ENCODE results near the gene ITGA2.

The ITGA2 gene

GRCh38 chr5:52988335-52989024, 672 bp upstream of the ITGA2 start:
- DNase-seq (ENCODE audit: low read depth in 2 of 2): no peak

- no peak for DNase-seq (ENCODE audit: low read depth in 2 of 2)
Observed at GRCh38 chr5:52989781-52990527, 802 bp downstream of the ITGA2 start.

- DNase-seq (ENCODE audit: low read depth in 2 of 2): no peak
Observed at GRCh38 chr5:52990528-52990925, 1.4 kb downstream of the ITGA2 start.

- DNase-seq (ENCODE audit: low read depth in 2 of 2): no peak
Observed at GRCh38 chr5:52993367-52993766, 4.2 kb downstream of the ITGA2 start.

- DNase-seq (ENCODE audit: low read depth in 2 of 2): no peak
Observed at GRCh38 chr5:52994266-52994665, 5.1 kb downstream of the ITGA2 start.

GRCh38 chr5:52995095-52995494, 5.9 kb downstream of the ITGA2 start:
- no peak for DNase-seq (ENCODE audit: low read depth in 2 of 2)

- DNase-seq (ENCODE audit: low read depth in 2 of 2): no peak
Observed at GRCh38 chr5:52995914-52996313, 6.8 kb downstream of the ITGA2 start.

- DNase-seq (ENCODE audit: low read depth in 2 of 2): no peak
Observed at GRCh38 chr5:52996979-52997378, 7.8 kb downstream of the ITGA2 start.

- DNase-seq (ENCODE audit: low read depth in 2 of 2): no peak
Observed at GRCh38 chr5:52997424-52997823, 8.3 kb downstream of the ITGA2 start.

GRCh38 chr5:52998552-52999313, 9.6 kb downstream of the ITGA2 start:
- no peak for DNase-seq (ENCODE audit: low read depth in 2 of 2)

- DNase-seq (ENCODE audit: low read depth in 2 of 2): no peak
Observed at GRCh38 chr5:52999344-52999949, 10.3 kb downstream of the ITGA2 start.

- no peak for DNase-seq (ENCODE audit: low read depth in 2 of 2)
Observed at GRCh38 chr5:53001541-53001940, 12.4 kb downstream of the ITGA2 start.

- no peak for DNase-seq (ENCODE audit: low read depth in 2 of 2)
Observed at GRCh38 chr5:53002491-53002890, 13.3 kb downstream of the ITGA2 start.

- DNase-seq (ENCODE audit: low read depth in 2 of 2): no peak
Observed at GRCh38 chr5:53003144-53003543, 14.0 kb downstream of the ITGA2 start.

- no peak for DNase-seq (ENCODE audit: low read depth in 2 of 2)
Observed at GRCh38 chr5:53006911-53007890, 18.0 kb downstream of the ITGA2 start.

GRCh38 chr5:53008751-53009150, 19.6 kb downstream of the ITGA2 start:
- DNase-seq (ENCODE audit: low read depth in 2 of 2): no peak

GRCh38 chr5:53009816-53010215, 20.7 kb downstream of the ITGA2 start:
- DNase-seq (ENCODE audit: low read depth in 2 of 2): no peak

GRCh38 chr5:53010814-53011213, 21.7 kb downstream of the ITGA2 start:
- no peak for DNase-seq (ENCODE audit: low read depth in 2 of 2)

GRCh38 chr5:53011233-53011632, 22.1 kb downstream of the ITGA2 start:
- DNase-seq (ENCODE audit: low read depth in 2 of 2): no peak

GRCh38 chr5:53013857-53014256, 24.7 kb downstream of the ITGA2 start:
- no peak for DNase-seq (ENCODE audit: low read depth in 2 of 2)

GRCh38 chr5:53017383-53017782, 28.2 kb downstream of the ITGA2 start:
- no peak for DNase-seq (ENCODE audit: low read depth in 2 of 2)

All from stimulated activated CD8-positive, alpha-beta memory T cell treated with anti-CD3 and anti-CD28 coated beads, Interleukin-7, amount 100 ng/mL, for 4 hours (primary cell).